HG02885 (cell line): ENCODE measurements around the gene MGLL.

Experiments
- ATAC-seq: cut with Tn5 transposase; IDR thresholded peaks from one replicate; pipeline ENCODE4 v1.9.1; 2021; ENCODE audit warnings: mild to moderate bottlenecking; ENCODE audit not compliant: unreplicated experiment, poor library complexity

Gene MGLL

GRCh38 chr3:127647166-127647844, 175.0 kb downstream of the MGLL start:
- no peak for ATAC-seq

DNA sequence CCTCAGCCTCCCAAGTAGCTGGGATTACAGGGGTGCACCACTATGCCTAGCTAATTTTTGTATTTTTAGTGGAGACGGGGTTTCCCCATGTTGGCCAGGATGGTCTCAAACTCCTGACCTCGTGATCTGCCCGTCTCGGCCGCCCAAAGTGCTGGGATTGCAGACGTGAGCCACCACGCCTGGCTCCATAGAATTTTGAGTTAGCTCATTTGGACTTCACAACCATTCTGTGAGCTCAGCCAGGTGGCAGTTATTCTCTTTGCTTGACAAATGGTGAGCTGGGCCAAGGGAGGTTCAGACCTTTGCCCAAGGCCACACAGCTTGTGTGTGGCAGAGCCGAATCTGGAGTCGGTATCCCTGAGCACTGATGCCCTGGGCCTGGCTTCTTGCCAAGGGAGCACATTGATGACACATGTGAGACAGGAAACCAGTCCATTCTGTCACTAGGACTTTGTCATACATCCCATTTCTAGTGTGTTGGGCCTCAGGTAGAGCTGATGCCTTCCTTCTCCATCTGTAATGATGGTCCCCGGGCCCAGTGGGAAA, 175.7 kb downstream of the MGLL start:
- ATAC-seq: no peak

- no peak for ATAC-seq
These were observed 176.8 kb downstream of the MGLL start for GRCh38 chr3:127645371-127646015.

- ATAC-seq: no peak
These were observed 177.5 kb downstream of the MGLL start for GRCh38 chr3:127644641-127645370.

DNA sequence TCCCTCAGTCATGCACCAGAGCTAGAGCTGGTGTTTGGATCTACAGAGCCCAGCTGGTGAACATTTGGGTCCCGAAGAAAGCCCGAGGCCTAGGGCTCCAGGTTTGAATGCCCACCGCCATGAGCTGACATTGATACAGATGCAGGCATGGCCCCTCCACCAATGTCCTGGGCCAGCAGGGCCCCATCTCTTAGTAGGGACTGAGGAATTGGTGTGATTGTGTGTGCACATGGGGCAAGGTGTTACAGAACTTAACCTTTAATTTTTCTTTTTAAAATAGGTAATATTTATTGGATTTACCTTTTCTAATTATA, 182.3 kb downstream of the MGLL start:
- no peak for ATAC-seq

GRCh38 chr3:127639173-127640041, 182.9 kb downstream of the MGLL start:
- no peak for ATAC-seq
